Cardiac septum (tissue), 1 donor: Measurements from ENCODE around the gene GNA12. TPM values are rescaled to one million over a fixed set of nuclear protein-coding genes. Genes with fewer than 3 reads are reported as not detected.
A peak's percentile ranks its signal among the peaks of the same experiment; 100 is the strongest.
"Not testable (repeated sequence)": the region's sequence is repeated elsewhere in the genome, so short reads cannot be mapped to it uniquely, and the experiment has no call there.

Experiments used
- DNase-seq: peaks from one replicate; pipeline ENCODE4 v3.0.0-alpha.2; 2020; ENCODE audit warnings: low spot score
- intact Hi-C: fragments of 100-400 bp; cut with DNase I; formaldehyde crosslinking; loops from one replicate; pipeline ENCODE4 v1.14.0; 2022
- total RNA-seq: library from RNA; stranded (reverse); fragmentation: NEBNext Ultra II Directional; extraction: Animal tissue kit (Norgen Biotek cat#: 25700); gene quantifications from one replicate; pipeline ENCODE4 v1.2.1, GENCODE V29; 2021
- donor health status: DM: no; HTN: no; CAD: no.

Gene GNA12
- total RNA-seq, 1 donor from 2014 or later = 33.7 TPM

DNA sequence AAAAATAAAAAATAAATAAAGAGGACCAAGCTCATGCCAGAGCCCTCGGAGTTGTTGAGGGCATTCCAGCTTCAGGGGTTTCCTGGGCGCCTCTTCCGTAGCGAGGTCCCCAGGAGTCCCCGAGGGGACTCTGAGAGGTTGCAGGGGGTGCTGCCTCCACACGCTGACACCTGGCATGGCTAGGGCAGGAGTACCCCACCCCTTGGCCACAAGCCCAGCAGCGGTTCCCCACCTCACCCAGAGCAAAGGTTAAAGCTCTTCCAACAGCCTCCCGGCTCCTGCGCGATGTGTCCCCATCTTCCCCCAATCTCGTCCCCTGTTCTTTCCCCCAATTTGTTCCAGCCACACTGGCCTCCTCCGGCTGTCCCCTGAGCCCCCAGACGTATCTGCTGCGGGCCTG lies 151.6 kb downstream of the GNA12 start:
- intact Hi-C loops = no loop called here
- DNase-seq = no peak

DNA sequence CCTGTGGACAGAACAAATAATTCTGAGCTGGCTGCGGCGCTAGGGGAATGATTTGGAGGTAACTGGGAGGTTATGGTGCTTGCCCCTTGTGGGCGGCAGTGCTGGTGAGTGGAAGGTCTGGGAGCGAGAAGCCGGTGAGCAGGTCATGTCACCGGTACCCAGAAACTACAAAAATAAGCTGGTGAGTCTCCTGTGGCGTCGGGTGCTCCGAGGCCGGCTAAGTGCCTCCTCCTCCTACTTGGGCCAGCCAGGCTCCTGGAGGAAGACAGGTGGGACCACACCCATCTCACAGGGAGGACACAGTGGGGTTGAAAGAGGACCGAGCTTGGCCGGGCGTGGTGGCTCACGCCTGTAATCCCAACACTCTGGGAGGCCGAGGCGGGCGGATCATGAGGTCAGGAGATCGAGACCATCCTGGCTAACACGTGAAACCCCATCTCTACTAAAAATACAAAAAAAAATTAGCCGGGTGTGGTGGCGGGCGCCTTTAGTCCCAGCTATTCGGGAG lies 152.1 kb downstream of the GNA12 start:
- intact Hi-C loops, DNase-seq: not testable (repeated sequence)

DNA sequence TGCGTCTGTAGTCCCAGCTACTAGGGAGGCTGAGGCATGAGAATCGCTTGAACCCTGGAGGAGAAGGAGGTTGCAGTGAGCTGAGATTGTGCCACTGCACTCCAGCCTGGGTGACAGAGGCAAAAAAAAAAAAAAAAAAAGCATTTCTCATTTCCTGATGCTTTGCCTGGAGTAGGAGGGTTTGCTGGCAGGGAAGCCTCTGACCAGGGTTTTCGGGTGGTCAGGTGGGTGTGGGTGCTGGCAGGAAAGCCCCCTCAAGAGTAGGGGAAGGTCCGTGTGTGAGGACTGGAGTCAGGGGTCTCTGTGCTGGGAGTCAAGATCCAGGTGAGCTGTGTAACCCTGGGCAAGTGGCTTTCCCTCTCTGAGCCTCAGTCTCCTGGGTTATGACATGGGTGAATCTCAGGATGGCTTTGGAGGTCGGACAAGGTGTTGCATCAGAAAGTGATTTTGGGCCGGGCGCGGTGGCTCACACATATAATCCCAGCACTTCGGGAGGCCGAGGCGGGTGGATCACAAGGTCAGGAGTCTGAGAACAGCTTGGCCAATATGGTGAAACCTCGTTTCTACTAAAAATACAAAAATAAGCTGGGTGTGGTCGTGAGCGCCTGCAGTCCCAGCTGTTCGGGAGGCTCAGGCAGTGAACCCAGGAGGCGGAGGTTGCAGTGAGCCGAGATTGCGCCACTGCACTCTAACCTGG lies 152.9 kb downstream of the GNA12 start:
- no peak for DNase-seq
- intact Hi-C loops = no loop called here

DNA sequence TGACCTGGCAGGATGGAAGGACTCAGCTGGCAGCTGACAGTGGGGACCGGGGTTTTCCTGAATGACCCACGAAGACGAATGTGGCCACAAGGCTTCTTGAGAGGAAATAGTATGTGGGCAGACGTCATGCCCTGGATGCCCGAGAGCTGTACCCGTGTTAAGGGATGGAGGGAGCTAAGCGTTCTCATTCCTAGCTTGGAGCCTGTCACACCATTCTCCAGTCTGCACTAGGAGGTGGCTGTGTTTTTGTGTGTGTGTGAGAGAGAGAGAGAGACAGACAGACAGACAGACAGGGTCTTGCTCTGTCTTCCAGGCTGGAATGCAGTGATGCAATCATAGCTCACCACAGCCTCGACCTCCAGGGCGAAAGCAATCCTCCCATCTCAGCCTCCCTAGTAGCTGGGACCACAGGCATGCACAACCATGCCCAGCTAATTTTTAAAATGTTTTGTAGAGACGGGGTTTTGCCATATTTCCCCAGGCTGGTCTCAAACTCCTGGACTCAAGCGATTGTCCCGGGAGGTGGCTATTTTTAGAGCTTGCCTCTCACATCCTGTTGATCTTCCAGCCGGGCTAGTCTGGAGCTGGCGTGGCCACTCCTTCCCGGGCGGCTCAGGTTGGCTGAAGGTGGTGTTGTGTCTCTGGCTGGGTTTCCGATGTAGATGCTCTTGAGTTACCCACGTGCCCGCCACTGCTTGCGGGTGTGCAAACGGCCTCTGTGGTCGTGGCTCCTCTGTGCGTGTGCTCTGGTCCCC lies 154.0 kb downstream of the GNA12 start:
- intact Hi-C loops = no loop called here
- DNase-seq = no peak

DNA sequence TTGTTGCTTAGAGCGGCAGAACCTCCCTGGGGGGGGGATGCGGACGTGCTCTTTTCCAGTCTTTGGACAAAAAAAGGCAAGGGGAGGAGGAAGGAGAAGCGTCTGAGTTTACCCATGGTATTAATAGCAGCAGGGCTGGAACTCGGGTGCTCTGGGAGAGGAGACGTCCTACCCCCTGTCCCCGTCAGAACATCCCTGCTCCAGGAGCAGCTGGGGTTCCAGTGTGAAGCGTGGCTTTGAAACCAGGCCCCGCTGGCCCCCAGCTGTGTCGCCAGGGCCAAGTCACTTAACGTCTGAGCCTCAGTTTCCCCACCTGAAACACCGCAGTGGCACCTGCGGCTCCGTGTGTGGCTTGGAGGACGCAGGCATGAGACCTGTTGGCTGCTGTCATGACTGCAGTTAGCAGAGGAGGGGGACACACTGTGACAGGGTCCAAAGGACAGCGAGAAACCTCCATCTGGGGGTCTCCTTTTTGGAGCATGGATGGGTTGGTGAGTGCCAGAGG lies 154.7 kb downstream of the GNA12 start:
- intact Hi-C loops = no loop called here
- DNase-seq = no peak

DNA sequence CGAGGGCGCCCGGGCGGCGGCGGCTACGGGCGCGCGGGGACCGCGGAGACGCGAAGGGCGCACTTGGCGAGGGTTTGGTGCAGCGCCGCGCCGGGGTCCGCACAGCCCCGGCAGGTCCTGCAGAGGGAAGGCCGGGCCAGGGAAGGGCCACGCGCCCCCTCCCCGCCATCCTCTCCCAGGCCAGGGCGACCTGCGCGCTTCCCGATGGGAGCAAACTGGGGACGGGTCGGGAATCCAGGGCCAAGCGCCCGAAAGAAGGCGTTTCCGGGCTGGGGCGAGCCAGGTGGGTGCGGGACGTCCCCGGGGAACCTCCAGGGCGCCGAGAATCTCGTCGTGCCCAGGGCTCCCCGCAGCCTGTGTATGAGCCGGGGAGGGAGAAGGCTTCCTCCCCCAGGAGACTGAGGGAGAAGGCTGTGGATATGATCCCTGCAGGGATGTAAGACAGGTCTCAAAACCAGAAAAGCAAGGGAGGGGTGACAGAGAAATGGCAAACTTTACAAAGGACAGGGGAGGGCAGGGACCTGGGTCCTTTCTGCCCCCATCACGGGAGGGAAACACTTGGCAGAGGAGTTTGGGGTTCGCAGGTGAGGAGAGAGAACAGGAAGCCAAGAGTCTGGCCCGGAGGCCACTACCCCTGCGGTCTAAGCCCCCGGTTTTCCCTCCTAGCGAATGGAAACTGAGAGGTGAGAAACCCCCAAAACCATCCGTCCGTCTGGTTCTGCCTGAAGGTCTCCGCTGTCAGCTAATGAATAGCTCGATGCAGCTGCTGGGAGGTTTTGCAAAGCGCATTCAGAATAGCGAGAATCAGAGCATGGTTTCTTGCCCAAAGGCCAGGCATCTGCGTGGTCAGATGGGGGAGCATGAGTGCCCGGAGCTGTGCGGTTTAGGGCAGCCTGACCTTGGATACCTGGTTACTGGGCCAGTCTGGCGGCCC lies 155.4 kb downstream of the GNA12 start:
- intact Hi-C loops = no loop called here
- DNase-seq = no peak

DNA sequence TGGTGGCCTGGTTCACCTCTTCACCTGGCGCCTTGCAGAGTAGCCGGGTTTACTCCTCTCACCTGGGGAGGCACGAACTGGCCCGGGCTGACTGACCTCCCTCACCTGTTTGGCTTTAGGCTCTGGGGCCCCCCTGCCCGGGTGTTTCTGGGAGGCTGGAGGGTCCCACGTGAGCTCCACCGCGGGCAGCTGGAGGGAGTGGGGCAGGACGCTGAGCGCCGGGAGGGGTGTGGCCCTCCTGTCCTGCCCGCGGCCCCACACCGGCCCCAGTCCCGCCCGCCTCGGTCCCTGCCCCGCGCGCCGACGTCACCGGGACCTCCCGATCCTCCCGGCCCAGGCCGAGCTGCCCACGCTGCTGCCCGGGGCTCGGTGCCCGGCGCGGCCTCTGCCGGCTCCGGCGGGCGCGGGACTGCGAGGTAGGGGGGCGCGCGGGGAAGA lies 156.2 kb downstream of the GNA12 start, which contains the start of gene AMZ1:
Gene AMZ1 (plus strand): TSS at position 322 of the 438 bp plus-strand sequence. CDS start 12,250 bp downstream, outside the sequence.
- intact Hi-C loops = no loop called here
- DNase-seq = no peak

DNA sequence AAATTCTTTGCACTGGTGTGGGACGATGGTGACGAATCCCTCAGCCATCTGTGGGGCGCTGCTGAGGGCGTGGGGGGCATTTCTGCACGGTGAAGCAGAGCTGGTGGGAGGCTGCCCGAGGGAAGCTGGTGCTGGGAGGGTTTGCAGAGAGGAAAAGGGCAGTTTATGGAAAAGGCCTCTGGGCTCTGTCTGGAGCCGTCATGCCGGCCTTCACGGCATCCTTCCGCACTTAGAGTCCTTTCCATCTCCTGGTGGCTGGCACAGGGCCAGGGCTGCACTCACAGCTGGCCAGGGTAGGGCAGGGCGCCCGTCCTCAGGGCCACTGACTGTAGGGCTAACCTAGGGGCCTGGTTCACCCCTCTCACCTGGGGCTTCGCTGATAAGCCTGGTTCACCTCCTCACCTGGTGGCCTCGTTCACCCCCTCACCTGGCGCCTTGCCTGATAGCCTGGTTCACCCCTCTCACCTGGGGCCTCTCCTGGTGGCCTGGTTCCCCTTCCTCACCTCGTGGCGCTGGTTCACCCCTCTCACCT lies 156.7 kb downstream of the GNA12 start:
- intact Hi-C loops = no loop called here
- DNase-seq = no peak

DNA sequence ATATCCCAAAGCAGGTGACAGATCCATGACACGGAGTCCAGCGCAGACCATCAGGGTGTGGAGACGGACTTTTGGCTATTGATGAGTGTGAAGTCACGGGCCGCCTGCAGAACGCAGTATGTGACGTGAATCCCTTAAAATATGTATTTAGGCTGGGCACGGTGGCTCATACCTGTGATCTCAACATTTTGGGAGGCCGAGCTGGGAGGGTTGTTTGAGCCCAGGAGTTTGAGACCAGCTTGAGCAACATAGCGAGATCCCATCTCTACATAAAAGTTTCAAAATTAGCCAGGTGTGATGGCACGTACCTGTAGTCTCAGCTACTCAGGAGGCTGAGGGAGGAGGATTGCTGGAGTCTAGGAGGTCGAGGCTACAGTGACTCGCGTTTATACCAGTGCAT lies 158.0 kb downstream of the GNA12 start:
- intact Hi-C loops = no loop called here
- no peak for DNase-seq

DNA sequence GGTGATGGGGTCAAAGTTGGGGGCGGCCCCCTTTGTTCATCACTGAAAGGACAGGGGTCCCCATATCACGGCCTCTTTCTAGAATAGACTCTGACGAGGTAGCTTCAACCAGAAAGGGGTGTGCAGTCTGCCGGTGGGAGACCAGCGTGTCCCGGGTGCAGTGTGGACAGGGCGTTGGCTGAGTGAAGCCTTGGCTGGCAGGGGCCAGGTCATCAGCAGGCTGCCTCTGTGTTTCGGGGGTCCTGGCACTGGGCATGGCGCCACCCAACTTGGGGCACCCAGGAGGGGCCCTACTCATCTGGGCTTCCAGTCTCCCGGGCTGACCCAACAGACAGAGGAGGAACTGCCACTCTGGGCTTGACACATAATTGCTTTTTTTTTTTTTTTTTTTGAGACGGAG lies 159.6 kb downstream of the GNA12 start:
- no peak for DNase-seq
- intact Hi-C loops = loop anchor here (5.0 kb wide), 1 partner anchor 232 kb away; no protein-coding TSS in a partner anchor

DNA sequence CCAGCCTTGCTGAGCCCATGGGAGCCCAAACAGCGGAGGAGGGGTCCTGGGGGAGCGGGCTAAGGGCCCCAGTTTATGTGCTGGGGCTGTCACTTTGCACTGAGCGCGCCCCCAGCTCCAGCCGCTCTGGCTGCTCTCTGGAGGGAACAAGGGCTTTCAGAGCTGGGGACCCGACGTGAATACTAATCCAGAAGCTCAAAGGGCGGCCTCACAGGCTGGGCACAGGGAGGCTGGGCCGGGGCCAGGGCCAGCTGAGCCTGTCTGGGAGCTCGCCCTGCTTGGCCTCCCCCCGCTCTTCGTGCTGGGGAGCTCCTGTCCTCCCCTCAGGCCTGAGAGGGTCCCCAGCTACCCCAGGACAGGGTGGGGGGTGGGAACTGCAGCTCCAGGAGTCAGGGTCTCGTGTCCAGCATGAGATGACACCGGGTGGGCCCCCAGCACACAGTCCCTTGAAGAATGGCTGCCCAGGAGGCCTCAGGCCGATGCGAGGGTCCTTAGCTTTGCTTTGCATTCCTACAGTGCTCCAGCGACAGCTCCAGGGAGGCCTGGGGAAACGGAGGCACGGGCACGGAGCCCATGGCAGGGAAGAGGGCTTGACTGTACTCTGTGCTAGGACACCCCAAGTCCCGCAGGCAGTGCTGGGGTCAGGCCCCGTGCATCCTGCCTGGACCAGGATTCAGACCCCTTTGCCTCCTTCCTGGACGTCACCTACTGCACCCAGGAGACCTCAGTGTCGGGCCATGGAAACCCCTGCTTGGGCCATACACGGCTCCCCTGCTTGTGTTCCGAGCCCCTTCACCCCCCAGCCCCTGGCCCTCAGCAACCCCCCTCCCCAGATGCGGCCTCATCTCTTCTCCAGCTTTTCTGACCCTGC lies 161.9 kb downstream of the GNA12 start:
- DNase-seq = no peak
- intact Hi-C loops = loop anchor here (2.0 to 5.0 kb wide), 2 partner anchors 113 to 230 kb away; no protein-coding TSS in a partner anchor

DNA sequence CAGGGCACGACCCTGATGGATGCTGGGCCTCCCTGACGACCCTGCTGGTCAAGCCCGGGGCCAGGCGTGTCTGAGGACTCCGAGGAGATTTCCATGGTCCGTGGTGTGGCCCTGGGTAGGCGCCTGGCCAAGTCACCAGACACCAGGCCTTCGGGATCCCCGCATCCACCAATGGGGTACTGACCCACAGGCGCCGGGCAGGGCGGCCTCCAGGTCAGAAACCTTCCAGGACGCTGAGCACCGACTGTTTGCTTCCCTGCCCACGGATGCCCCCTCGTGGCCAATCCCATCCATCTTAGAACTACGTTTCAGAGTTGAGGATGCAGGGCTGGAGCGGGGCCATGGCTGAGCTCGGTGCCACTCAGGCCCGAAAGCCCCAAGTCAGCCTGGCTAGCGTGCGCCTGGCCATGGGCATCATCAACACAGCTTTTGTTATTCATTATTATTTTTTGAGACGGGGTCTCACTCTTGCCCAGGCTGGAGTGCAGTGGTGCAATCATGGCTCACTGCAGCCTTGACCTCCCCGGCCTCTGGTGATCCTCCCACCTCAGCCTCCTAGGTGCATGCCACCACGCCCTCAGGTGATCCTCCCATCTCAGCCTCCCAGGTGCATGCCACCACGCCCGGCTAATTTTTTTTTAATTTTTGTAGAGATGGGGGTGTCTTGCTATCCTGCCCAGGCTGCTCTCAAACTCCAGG lies 163.2 kb downstream of the GNA12 start:
- peak; percentile 91 for DNase-seq
- intact Hi-C loops = loop anchor here (2.0 to 5.0 kb wide), 2 partner anchors 112 to 229 kb away; no protein-coding TSS in a partner anchor

DNA sequence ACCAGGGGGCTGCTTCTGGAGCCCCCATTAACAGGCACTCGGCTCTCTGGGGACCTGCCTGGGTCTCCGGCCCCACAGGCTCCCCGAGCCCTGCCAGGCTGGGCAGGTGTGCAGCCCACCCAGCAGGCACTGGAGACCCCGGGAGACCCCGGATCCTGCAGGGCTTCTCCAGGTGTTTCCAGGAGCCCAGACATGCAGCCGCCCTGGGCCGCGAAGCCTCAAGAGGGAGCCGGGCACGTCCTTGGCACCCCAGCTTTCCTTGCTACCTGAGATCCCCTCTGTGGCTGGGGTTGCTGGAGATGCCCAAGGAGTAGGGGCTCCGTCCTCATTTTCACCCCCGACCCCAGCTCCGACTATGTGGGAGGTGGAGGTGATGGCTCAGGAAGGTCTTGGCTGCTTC lies 163.9 kb downstream of the GNA12 start:
- intact Hi-C loops = loop anchor here (2.0 to 5.0 kb wide), 2 partner anchors 111 to 228 kb away; no protein-coding TSS in a partner anchor
- no peak for DNase-seq

DNA sequence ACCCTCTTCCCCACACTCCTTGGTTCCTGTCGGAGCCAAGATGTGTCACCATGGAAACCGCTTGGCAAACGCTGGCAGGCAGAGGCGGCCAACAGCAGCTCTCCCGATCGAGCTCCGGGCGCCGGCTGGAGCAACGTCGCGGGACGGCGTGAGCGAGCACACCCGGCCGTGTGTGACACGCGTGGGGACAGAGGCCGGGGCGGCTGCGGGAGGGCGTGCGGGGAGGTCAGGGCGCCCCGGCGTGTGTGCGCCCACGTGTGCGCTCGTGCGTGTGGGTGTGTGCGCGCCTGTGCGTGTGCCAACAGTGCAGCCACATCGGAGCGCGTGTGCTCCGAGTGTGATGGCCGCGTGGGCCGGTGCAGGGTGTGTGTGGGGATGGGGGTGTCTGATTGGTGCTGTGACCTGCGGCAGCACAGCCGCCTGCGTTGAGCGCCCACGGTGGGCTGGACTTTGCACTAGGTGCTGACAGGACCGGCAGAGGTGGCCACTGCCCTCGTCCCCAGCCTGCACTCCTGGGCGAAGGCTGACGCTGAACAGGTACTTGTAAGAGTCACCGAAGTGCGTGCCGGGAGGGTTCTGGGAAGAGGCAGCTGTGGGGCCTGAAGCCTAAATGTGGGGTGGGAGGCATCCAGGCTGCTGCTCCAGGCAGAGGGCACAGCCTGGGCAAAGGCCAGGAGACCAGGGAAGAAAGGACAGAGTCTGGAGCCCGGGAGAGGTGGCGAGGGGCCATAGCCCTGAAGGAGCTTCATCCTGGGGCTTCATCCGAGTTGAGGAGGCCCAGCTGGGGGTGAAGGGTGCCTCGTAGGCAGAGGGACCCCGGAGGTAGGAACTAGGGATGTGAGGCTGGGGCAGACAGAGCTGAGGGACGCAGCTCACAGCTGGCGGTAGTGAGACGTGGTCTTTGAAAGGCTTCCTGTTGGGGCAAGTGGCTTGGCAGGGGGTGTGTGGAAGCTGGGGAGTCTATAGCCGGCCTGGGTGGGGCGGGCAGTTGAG lies 164.7 kb downstream of the GNA12 start:
- intact Hi-C loops = loop anchor here (2.0 to 5.0 kb wide), 2 partner anchors 111 to 227 kb away; no protein-coding TSS in a partner anchor
- not testable (repeated sequence) for DNase-seq

DNA sequence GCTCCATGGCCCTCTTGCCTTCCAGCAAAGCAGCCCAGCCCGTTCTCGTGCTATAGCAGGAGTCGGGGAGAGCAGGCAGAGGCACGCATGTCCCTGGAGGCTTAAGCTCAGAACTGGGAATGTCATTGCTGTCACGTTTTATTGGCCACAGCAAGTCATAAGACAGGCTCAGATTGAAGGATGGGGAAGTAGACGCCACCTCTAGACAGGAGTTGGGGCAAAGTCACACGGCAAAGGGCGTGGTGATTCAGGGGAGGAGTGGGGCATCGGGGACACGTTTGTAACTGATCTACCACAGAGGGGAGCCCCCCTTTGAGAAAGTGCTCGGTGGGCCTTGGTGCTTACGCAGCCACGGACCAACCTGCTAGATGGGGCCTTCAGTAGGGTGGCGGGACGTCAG lies 165.7 kb downstream of the GNA12 start:
- intact Hi-C loops, DNase-seq: not testable (repeated sequence)
